ENCODE measurements around the gene BNC2. TPM values are rescaled to one million over a fixed set of nuclear protein-coding genes. Genes with fewer than 3 reads are reported as not detected.

BNC2 gene
- total RNA-seq, 1 donor from 2014 or later: 19.3 TPM

DNA sequence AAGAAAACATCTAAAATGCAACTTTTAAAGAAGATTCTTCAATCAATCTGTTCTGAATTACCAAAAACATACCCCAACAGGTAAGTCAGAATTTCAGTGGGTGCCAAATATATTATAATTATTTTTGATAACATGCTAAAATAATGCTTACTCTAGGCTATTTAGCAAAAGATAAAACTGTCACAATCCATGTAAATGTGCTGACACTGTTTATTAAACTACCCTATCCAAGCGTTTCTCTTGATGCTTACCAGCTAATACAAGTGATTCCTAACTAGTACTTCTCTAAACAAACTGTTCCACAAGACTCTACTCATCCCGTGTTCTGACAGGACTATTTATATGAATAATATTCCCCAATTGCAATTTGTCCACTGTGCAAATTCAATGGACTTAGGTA, 236.7 kb downstream of the BNC2 start:
- no peak for DNase-seq (ENCODE audit: low spot score)

DNA sequence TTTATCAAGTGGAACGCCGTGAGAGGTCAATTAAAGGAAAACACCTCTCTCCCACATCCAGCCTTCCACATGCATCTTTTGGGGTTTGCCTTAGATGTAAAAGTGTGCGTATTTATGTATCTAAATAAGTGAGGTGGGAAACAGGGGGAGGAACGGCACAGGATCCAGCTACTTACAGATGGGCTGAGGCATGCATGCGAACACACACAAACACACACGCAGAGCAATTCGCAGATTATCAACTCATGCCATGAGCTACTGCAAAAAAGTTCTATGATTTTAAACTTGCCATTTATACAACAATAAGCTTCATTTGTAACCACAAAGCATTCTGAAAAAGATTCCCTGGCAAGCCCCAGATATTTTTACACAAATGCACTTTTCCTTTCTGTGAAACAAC, 242.1 kb downstream of the BNC2 start:
- no peak for DNase-seq (ENCODE audit: low spot score)

DNA sequence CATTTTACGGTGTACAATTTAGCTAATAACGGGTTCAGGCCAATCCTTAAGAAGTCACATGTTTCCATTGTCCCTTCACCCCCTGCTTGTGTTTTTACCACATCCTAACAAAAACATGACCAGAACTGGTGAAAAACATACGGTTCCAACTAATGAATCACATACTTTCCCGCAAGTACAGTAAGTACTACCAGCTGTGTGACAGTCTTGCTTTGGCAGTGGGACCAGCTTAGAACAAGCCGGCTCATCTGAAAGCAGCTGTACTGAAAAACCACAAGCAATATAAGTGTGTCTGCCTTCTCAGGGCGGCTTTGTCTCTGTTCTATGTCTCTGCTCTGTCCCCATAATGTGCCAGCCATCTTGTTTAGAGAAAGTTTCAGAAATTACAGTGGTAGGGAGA, 242.5 kb downstream of the BNC2 start:
- DNase-seq (ENCODE audit: low spot score): peak; percentile 75

DNA sequence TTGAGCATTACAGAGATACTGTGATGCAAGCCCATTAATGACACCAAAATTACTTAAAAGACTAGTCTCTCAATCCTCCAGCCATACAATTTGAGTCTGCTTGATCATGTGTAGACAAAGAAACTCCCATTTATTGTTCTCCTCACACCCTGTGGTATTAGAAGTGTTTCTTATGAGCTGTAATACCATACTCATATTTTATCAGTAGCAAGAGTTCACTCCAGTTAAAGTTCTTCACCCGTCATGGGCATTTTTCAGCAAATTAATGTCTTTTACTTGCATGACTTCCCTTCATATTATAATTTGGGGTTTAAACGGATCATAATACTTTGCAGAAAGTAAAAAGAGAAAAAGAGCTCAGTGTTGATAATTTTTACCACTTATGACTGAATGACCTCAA, 242.9 kb downstream of the BNC2 start:
- DNase-seq (ENCODE audit: low spot score): no peak

DNA sequence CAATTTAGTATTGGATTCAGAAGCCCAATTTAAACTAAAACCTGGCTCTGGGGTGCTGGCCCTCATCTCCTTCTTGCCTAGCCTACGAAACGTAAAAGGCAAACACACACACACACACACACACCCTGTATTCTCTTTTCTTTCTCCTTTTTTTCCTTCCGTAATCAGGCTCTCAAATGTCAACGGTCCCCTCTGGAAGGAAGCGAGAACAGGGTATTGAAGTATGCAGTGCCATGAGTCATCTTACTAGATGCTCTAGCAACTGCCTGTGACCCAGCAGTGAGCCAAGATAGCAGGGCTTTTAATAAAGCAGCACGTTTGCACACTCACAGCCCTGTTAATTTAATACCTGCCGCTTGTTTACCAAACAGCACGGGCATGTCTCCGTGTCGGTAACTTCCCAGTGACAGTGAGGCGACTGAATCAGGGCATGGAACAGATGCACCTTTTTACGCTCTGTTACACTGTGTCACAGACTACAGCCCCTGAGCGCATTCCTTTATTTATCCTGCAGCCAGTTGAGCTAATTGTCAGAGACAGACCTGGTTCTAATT, 243.8 kb downstream of the BNC2 start:
- peak; percentile 83 for DNase-seq (ENCODE audit: low spot score)

DNA sequence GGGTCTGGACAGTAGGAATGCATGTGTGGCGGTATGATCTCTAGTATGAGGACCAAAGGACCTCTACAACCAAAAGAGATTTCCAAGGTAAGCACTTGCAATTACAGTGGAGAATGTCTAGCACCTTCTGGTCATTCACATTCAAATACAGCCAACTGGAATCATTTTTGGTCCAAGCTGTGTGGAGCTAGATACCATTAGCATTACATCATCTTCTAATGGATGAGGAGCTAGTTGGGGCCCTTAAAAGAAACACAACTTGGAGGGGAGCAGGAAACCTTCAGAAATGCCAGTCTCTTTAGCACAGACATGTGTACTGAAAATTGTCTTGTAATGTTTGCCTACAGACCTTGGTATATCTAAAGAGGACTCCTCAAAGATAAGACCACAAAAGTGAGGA, 244.7 kb downstream of the BNC2 start:
- DNase-seq (ENCODE audit: low spot score): peak; percentile 59

DNA sequence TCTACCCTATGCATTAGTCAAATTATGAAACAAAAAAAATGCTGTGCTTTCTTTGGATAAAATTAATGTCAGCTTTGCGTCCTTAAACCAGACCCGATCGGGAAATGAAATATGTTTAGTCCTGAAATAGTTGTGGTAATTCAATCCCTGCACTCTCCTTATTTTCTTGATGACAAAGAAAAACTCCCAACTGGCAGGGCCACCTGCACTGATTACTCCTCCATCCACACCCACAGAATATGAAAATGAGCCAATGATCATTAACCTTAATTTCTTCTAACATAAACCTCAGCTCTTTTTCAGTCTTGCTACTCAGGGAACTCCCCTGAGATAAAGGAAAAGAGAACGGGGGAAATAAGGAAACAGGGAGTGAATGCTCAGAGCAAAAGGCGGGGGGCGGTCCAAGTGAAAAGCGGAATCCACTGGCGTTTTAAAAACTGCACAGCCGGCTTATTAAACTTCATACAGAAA, 245.3 kb downstream of the BNC2 start:
- DNase-seq (ENCODE audit: low spot score): peak; percentile 73

DNA sequence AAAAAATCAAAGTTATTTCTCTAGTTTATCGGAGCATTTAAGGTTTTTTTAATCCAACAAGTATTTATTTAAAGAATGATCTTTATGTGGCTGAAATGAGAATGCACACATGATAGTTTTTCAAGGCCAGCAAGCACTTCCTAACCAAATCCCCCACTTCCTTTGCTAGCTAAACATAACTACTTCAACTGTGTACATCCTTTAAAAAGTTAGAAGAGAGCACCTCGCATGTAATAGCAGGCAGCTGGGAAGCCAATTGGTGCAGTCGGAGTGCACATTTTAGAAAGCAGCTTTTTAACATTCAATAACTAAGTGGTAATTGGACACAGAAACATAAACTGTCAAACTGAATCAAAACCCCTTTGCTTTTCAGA, 245.7 kb downstream of the BNC2 start:
- peak; percentile 51 for DNase-seq (ENCODE audit: low spot score)

DNA sequence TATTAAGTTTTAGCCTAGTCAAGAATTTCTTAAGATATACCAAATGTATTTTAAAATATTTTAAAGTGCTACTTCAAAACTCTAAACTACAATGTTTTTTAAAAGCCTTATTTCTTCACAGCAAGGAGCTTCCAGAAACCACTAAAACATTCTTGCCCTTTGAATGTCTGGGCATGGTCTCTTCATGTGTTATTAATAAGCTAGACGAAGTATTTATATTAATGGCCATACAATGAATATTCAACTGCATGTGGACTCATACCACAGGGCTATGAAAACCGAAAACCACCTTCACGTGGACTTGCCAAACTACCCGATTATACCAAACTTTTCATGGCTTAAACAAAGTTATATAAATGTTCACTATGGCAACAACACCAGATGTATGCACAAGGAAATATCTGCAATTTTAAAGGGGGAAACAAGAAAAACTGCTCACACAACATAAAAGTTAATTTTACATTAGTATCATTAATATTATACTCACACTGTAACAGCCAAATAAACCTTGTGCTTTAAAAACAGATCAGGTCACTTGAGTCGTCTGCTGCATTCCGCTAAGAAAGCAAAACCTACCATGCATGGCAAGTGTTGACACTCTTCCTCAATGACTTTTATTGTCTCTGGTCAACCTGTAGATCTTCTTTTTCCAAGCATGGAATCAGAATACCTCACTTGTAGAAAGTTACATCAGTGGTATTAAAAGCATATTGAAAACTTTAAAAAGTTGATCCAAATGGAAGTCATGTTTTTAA, 246.3 kb downstream of the BNC2 start:
- DNase-seq (ENCODE audit: low spot score): peak; percentile 12

DNA sequence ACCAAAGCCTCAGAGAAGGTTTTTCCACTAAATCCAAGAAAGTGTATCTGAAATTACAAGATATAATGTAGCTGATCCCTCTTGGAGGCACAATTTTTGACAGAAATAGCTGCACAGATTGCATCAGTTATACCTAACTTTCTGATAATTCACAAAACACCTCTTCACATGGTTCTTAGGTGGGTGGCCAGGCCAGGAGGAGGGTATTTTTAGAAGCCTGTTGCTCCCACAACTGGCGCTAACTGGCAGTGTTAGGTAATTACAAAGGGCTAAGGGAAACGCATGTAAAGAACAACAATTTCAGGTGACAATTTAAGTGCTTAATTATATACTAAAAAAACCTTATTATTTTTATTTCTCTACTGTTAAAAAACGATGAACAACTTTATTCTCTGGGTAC, 247.9 kb downstream of the BNC2 start:
- no peak for DNase-seq (ENCODE audit: low spot score)

DNA sequence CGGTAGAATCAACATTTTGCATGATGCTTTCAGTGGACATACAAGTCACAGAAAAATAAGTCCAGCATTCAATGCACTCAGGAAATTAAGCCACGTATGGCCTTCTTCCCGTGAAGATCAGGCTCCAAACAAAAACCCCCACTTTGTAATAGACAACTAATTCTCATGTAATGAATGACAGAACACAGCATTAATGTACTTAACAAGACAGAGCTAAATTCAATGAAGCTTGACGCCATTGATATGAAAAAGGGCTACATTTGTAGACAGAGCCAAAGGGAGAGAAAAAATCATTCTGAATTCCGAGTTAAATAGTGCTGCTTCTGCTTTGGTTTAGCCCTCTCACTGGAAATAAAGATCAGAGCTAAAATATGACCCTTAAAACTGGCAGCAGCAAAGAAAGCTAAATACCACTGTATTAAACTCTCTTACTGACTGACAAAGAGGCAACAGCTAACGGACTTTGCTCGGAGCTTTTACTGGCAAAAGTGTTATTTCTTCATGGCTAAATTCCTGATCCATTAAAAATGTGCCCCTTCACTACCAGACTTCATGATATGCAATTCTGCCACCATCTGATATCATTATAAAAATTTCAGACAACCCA, 250.5 kb downstream of the BNC2 start:
- DNase-seq (ENCODE audit: low spot score): peak; percentile 73

DNA sequence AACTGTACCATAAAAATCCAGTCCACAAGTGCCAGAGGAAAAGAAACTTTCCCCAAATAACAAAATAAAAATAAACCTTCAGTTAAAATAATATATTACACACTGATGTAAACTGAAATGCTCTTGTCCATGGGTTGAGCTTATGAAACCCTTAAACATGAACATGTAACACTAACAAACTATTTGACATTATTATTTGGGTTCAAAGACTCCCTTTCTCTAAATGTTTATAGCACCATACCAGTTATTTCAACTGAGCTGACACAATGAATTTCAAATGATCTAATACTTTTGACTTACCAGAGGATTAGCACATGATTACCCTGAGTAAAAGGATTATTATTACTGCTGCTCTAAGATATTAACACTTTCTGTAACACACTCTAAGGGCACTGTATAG, 251.1 kb downstream of the BNC2 start:
- DNase-seq (ENCODE audit: low spot score): no peak

DNA sequence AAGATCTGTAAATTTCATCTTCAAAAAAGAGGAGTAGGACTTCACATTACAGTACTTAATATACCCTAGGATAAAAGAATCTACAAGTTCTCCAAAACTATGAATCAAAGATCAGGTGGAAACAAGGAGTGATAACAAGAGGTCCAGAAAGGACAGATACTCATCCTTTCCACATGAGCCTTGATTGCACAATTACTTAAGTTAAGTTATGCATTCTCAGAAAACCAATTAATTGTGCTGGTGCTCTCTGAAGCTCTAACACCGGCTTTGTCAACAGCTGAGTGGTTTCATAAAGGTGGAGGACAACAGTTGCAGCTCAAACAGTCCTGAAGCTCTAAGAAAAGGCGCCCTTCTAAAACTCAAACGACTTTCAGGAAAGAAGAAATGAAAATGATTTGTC, 251.9 kb downstream of the BNC2 start:
- DNase-seq (ENCODE audit: low spot score): no peak

DNA sequence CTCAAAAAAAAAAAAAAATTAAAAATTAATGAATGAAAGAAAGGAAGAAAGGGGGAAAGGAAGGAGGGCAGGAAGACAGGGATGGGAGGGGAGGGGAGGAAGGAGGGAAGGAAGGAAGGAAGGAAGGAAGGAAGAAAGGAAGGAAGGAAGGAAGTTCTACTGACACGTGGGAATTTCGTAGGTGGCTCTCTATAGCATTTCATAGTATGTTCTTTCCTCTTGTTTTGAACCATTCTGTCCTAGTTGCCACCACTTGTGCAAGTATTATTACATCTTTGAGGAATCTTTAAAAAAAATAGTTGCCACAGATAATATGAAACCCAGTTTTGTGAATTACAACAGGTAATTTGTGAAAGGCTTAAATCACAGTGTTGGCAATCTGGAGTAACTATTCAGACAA, 253.8 kb downstream of the BNC2 start:
- no peak for DNase-seq (ENCODE audit: low spot score)

DNA sequence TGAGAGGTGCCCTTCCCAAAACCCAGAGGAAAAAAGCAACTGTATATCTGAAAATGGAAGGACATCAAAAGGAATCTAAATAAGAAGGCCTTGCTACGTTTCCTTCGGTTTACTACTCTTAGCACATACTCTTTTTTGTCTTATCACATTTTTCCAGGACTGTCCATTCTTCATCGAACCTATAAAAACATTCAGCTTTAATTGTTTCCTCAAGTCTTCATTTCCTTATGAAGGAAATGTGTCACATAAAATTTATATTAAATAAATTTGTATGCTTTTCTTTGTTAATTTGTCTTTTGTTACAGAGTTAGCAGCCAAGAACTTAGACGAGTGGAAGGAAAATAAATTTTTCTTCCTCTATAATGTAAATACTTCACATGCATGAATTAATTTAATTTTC, 255.0 kb downstream of the BNC2 start:
- DNase-seq (ENCODE audit: low spot score): no peak

DNA sequence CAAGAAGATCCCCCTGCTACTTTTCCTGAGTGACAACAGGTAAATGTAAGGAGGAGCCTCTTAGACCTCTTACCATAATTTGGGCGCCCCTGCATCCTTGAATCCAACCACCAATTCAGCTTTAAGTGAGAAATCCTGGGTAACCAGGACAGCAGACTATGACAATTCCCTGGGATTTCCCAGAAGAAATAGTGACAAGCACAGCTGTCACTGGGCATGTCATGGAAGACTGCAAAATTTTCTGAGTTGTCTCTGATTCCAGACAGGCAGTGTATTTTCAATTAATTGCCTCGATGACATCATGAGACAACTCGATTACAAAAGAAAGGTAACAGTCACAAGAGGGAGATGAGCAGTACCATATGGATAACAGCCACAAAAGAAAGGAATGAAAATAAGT, 256.9 kb downstream of the BNC2 start:
- DNase-seq (ENCODE audit: low spot score): no peak

DNA sequence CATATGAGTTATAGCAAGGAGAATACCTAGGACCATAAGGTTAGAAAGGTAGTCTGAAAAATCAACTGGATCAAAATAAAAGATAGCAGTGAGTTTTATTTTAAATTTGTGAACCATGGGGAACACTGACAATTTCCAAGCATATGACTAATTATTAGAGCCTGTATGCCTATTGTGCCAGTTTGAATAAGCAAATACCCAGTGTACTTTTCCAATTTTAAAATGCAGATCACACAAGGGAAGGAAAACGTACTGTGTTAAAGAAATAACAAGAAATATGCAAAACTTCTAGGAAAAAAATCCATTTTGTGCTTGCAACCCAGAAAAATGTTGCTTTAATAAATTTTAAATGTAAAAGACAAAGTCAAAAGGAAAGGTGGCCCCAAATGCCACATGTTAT, 257.4 kb downstream of the BNC2 start:
- no peak for DNase-seq (ENCODE audit: low spot score)

DNA sequence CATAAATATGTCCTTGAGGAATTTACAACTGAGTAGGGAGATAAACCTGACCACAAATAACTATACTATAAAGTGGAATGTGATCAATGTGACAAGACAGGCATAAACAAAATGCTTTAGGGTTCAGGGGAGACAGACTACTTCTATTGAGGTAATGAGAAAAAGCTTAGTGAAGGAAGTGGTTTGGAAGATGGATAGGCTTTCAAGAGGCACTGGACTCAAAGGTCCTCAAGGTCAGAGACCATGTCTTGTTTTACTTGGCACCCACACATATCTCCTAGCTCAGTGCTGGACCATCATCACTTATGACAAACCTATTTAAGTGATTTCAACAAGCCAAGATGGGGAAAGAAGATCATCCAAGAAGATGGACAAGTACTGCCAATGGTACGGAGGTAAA, 257.8 kb downstream of the BNC2 start:
- no peak for DNase-seq (ENCODE audit: low spot score)

DNA sequence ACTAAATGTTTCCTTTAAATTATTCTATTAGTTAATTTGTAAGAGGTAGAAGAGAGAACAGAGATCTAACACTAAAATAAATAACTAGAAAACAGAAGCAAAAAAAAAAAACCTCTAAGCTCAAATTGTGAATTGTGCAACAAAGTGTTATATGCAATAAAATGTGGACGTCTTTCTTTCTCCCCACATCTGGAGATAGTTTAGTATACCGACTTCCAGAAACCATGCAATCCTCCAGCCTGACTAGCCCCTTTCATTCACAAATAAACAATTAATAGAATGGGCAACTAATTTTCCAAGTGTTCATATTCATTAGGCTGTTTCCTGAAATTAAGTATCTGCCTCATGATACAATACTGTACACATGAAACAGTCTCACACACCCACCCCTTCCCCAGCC, 258.5 kb downstream of the BNC2 start:
- no peak for DNase-seq (ENCODE audit: low spot score)

DNA sequence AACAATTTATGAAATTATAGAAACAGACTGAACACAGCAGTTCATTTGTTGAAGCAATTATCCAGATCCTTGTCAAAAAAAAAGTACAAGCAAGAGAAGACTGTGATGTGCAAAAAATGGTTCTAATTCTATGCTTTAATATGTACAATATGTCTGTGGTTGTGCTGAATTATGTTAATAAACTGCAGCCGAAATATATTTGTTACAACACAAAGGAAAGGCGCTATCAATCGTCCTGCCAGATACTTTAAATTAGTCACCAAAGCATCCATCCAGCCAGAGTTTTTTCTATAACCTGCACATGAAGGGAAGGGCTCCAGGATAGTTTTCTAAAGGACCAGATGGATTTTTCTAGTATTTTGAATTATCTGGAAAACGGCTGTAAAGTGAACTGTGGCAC, 259.5 kb downstream of the BNC2 start:
- DNase-seq (ENCODE audit: low spot score): no peak

DNA sequence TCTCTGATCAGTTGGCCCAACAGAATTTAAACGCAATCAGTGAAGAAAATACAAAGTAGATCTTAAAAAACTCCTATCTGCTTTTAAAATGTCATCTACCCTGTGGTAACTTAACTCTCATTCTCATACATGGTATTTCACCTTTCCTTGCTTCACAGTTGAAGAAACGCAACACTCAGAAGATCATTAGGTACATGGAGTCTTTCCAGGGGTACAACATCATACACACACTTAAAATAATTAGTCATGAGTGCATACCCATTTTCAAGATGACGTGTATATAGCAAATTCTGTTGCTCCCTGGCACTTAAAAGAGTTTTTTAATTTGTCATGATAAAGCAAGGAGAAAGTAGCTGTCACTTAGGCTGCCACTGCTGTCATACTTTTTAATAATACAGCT, 259.9 kb downstream of the BNC2 start:
- DNase-seq (ENCODE audit: low spot score): no peak

DNA sequence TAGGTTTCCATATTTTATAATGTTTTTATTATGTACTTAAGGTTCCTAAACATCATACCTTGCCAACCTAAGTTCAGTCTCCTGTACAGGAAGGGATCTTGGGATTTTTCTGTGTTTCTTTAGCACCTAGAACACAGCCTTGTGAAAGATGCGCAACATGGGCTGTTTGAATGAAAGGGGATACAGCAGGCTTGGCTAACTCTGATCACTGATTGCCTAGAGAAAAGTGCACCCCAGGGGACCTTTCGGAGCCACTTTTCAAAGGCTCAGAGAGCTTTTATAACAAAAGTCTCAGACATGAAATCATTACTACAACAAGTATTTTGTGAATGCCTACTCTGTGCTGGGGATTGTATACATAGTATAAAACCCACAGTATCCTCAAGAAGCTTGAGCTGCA, 261.6 kb downstream of the BNC2 start:
- DNase-seq (ENCODE audit: low spot score): no peak

DNA sequence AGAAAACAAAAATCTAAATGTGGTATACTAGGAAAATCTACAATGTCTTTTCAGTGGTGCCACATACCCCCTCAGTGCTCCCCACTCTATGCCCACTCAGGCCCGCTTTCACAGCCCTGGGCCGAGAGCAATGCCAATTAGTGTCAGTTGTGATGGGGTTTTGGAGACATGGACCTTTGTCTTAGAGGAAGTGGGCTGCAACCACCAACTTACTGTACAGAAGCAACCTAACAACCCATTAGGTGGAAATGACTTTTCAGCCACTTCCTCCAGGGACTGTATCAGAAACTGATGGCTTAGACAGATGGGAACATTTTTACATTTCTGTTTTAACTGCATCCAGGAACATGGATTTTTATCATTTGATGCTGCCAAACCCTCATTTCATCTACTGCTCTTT, 268.0 kb downstream of the BNC2 start:
- DNase-seq (ENCODE audit: low spot score): no peak
